Lower lobe of right lung (tissue), 2 donors: ENCODE results near the gene HOXB1. TPM values are rescaled to one million over a fixed set of nuclear protein-coding genes. Genes with fewer than 3 reads are reported as not detected.

Experiments
- ATAC-seq, 2 donors: fragments of 200-7000 bp; cut with Tn5 transposase; one replicate each; pipeline ENCODE4 v1.9.1; 2020 to 2022; ENCODE audit warnings: mild to moderate bottlenecking in 2 of 2, moderate library complexity in 2 of 2
- DNase-seq: peaks from one replicate; pipeline ENCODE4 v3.0.0-alpha.2; 2020
- H3K27ac ChIP-seq: fragments of 200-600 bp; one replicate; pipeline ENCODE4 v1.8.0; 2022
- H3K27me3 ChIP-seq: fragments of 200-600 bp; one replicate; pipeline ENCODE4 v1.8.0; 2022; ENCODE audit warnings: low read depth
- H3K36me3 ChIP-seq: fragments of 200-600 bp; one replicate; pipeline ENCODE4 v1.8.0; 2022; ENCODE audit warnings: mild to moderate bottlenecking
- H3K4me1 ChIP-seq: fragments of 200-600 bp; one replicate; pipeline ENCODE4 v1.8.0; 2022
- H3K4me3 ChIP-seq: fragments of 200-600 bp; one replicate; pipeline ENCODE4 v1.8.0; 2022; ENCODE audit warnings: mild to moderate bottlenecking
- H3K9me3 ChIP-seq: fragments of 200-600 bp; one replicate; pipeline ENCODE4 v1.8.0; 2022
- intact Hi-C: fragments of 100-400 bp; cut with DNase I; formaldehyde crosslinking; loops from one replicate; pipeline ENCODE4 v1.11.0; 2022
- total RNA-seq: library from RNA; stranded (reverse); fragmentation: NEBNext Ultra II Directional; extraction: Animal tissue kit (Norgen Biotek cat#: 25700); gene quantifications from one replicate; pipeline ENCODE4 v1.2.1, GENCODE V29; 2021
- TF ChIP-seq, protein P1 (sequence below): fragments of 200-600 bp; IDR thresholded peaks from one replicate; pipeline ENCODE4 v1.8.0; 2022; ENCODE audit warnings: antibody characterized with exemption, mild to moderate bottlenecking
- donor health status: DM: no; HTN: yes; CAD: no; lungs with severe emphysema.

The HOXB1 gene
- total RNA-seq, 1 donor from 2014 or later = not detected

DNA sequence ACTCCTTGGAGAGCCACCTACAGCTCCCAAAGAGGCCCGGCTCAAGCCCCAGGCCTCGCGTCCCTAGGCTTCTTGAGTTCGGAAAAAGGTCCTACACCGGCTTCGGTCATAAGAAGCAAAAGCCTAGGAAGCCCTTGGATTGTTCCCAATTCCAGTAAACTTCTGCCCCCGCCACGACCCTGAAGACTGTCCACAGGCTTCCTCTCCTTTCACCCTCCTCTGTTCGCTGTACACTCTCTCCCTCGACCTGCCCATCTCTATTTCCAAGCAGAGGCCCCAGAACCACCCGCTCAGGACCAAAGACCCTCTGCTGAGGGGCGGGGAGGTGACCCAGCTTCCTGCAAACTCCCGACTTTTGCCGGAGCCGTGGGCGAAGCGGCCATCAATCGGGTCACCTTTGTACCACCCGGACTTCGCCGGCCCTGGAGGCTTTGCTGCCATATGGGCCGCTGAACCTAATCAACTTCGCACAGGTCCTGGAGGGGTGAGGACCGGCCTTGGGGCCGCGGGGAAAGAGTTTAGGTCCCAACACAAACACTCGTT lies 11.4 kb upstream of the HOXB1 start:
- peak overlapping the region; percentile 58 for H3K4me3 ChIP-seq
- TF ChIP-seq, protein P1, sequence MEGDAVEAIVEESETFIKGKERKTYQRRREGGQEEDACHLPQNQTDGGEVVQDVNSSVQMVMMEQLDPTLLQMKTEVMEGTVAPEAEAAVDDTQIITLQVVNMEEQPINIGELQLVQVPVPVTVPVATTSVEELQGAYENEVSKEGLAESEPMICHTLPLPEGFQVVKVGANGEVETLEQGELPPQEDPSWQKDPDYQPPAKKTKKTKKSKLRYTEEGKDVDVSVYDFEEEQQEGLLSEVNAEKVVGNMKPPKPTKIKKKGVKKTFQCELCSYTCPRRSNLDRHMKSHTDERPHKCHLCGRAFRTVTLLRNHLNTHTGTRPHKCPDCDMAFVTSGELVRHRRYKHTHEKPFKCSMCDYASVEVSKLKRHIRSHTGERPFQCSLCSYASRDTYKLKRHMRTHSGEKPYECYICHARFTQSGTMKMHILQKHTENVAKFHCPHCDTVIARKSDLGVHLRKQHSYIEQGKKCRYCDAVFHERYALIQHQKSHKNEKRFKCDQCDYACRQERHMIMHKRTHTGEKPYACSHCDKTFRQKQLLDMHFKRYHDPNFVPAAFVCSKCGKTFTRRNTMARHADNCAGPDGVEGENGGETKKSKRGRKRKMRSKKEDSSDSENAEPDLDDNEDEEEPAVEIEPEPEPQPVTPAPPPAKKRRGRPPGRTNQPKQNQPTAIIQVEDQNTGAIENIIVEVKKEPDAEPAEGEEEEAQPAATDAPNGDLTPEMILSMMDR = no peak
- no peak for DNase-seq
- intact Hi-C loops = no loop called here
- no peaks in the 10 kb centered on the region for H3K36me3 ChIP-seq
- H3K27ac ChIP-seq = peak overlapping the region; percentile 86
- H3K4me1 ChIP-seq = peaks cover 19% of the 10 kb centered on the region
- no peaks in the 10 kb centered on the region for H3K9me3 ChIP-seq
- H3K27me3 ChIP-seq = peaks cover 78% of the 10 kb centered on the region
- peak in 1 of 2 donors; percentile 25 for ATAC-seq

DNA sequence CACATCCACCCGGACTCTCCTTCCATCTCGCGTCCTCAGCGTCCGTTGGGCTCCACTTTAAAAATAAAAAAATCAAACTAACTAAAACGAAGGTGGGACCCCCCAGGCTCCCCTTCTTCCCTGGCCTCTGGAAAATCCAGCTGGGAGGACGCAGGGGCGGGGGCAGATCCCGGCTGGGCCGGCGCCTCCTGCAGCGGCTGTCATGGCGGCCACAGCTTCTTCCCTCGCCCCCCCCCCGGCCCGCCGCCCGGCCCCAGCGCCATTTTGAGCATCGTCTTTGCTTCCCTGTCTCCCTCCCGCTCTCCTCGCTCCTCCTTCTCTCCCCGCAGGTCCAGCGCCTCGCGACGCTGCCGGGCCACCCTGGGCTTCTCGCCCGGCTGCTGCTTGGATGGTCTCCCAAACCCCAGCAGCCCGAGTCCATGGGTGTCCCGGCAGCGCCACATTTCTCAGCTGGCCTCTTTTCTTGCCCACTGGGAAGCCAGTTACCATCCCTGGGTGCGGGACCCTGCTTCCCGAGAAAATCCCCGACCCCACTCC lies 10.8 kb upstream of the HOXB1 start:
- H3K4me1 ChIP-seq = peaks cover 15% of the 10 kb centered on the region
- peak; percentile 59 to 61 for ATAC-seq
- intact Hi-C loops = no loop called here

DNA sequence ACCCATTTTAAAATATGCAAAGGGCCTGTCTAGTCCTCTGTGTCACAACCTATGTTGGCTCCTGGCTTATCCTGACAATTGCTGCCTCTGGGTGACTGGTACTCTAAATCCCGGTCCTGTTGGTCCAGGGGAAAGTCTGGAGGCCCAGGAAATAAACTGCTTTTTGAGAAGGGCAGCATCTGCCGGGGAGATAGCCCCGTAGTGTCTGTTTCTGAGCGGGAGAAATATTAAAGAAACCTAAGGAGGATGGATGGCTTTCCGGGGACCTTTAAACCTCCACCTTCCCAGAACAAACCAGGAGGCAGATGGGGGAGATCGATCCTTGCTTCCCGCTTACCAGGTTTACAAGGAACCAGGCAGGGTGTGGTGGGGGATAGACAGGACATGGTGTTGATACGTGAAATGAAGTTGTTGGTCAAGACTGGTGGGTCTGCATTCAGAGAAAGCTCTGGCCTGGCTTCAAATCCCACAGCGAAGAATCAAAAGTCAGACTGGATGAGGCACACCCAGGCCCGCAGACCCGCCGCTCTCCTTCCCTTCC lies 10.3 kb upstream of the HOXB1 start:
- DNase-seq (no peak), ATAC-seq (no peak)
- TF ChIP-seq, protein P1 = no peak
- intact Hi-C loops = no loop called here
- Histone ChIP-seq H3K36me3 (no peaks in the 10 kb centered on the region), H3K9me3 (no peaks in the 10 kb centered on the region), H3K27me3 (peaks cover 71% of the 10 kb centered on the region), H3K4me1 (peaks cover 13% of the 10 kb centered on the region), H3K27ac (peak overlapping the region; percentile 86), H3K4me3 (peak overlapping the region; percentile 58)

More for the DNA sequence above, 10.8 kb upstream of the HOXB1 start:
- Histone ChIP-seq H3K27ac (peak overlapping the region; percentile 86), H3K4me3 (peak overlapping the region; percentile 58), H3K9me3 (no peaks in the 10 kb centered on the region), H3K27me3 (peaks cover 73% of the 10 kb centered on the region), H3K36me3 (no peaks in the 10 kb centered on the region)
- TF ChIP-seq, protein P1 = no peak
- no peak for DNase-seq

DNA sequence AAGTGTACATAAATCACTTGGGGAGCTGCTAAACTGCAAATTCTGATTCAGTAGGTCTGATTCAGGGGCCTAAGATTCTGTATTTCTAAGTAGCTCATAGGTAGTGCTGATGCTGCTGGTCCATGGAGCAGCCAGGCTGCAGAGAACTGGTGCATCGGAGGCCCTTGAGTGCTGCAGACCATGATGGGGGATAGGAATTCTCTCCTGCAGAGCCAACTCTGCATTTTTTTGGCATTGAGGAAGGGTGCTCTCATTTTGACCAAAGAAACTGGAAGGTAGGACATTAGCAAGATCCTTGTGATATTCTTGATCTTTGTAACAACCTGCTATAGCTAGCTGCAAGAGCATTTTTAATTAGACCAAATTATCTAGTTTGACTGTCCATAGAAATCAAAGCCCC lies 9.4 kb upstream of the HOXB1 start:
- DNase-seq (no peak), ATAC-seq (no peak)
- Histone ChIP-seq H3K4me3 (no peak overlapping the region), H3K4me1 (peaks cover 5% of the 10 kb centered on the region), H3K27me3 (peaks cover 68% of the 10 kb centered on the region), H3K9me3 (no peaks in the 10 kb centered on the region), H3K36me3 (no peaks in the 10 kb centered on the region), H3K27ac (peak overlapping the region; percentile 86)
- TF ChIP-seq, protein P1 = no peak
- intact Hi-C loops = no loop called here

DNA sequence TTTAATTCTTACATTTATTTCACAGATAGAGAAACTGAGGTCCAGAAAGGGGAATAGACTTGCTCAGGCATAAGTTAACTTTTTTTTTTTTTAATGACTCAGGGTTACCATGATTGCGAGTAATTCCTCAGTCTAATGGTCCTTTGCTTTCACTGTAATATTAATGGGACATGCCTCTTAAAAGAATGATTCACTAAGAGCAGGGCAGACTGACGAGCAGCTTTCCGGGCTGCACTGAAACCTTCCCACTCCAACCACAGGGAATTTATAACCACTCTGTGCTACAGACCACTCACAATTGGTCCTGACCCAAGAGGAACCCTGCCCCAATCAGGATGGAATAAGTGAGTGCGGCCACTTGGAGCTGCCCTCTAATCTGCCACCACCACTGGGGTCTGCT lies 8.4 kb upstream of the HOXB1 start:
- no peaks in the 10 kb centered on the region for H3K36me3 ChIP-seq
- ATAC-seq (no peak), DNase-seq (no peak)
- peaks cover 58% of the 10 kb centered on the region for H3K27me3 ChIP-seq
- H3K4me3 ChIP-seq = no peak overlapping the region
- no peaks in the 10 kb centered on the region for H3K9me3 ChIP-seq
- intact Hi-C loops = no loop called here
- H3K27ac ChIP-seq = no peak overlapping the region
- H3K4me1 ChIP-seq = no peaks in the 10 kb centered on the region
- TF ChIP-seq, protein P1 = no peak
